Measurements from ENCODE around the gene C5orf22.

GRCh38 chr5:31553863-31554262 is 21.8 kb downstream of the C5orf22 start:
- TF ChIP-seq CTCF (IDR thresholded peaks at IDR 0.05) (no peak), POLR2A (IDR thresholded peaks at IDR 0.05) (no peak)

Measured in testis (tissue), 2 donors.